Measurements from ENCODE around the gene NOM1.

Gene NOM1

GRCh38 chr7:156975620-156976019 is 26.1 kb downstream of the NOM1 start:
- no peak for TF ChIP-seq CTCF (conservative IDR thresholded peaks at IDR 0.05; ENCODE audit: low read length)
- no peak overlapping the region for H3K4me3 ChIP-seq (ENCODE audit: low read length)
- no peak for DNase-seq (ENCODE audit: low read depth)

- TF ChIP-seq CTCF (conservative IDR thresholded peaks at IDR 0.05; ENCODE audit: low read length) = no peak
- no peak for DNase-seq (ENCODE audit: low read depth)
- H3K4me3 ChIP-seq (ENCODE audit: low read length) = no peak overlapping the region
These were observed 29.6 kb downstream of the NOM1 start for GRCh38 chr7:156979007-156979606.

- no peak for DNase-seq (ENCODE audit: low read depth)
- no peak for TF ChIP-seq CTCF (conservative IDR thresholded peaks at IDR 0.05; ENCODE audit: low read length)
- H3K4me3 ChIP-seq (ENCODE audit: low read length) = no peak overlapping the region
These were observed 30.2 kb downstream of the NOM1 start for GRCh38 chr7:156979711-156980110.

- H3K4me3 ChIP-seq (ENCODE audit: low read length) = peak overlapping the region; percentile 8
- no peak for TF ChIP-seq CTCF (conservative IDR thresholded peaks at IDR 0.05; ENCODE audit: low read length)
- peak; percentile 95 for DNase-seq (ENCODE audit: low read depth)
These were observed 34.8 kb downstream of the NOM1 start for GRCh38 chr7:156984174-156984891.

GRCh38 chr7:156985101-156985992 is 35.8 kb downstream of the NOM1 start:
- no peak for DNase-seq (ENCODE audit: low read depth)
- no peak for TF ChIP-seq CTCF (conservative IDR thresholded peaks at IDR 0.05; ENCODE audit: low read length)
- H3K4me3 ChIP-seq (ENCODE audit: low read length) = no peak overlapping the region

- no peak for DNase-seq (ENCODE audit: low read depth)
- no peak for TF ChIP-seq CTCF (conservative IDR thresholded peaks at IDR 0.05; ENCODE audit: low read length)
- H3K4me3 ChIP-seq (ENCODE audit: low read length) = no peak overlapping the region
These were observed 36.9 kb downstream of the NOM1 start for GRCh38 chr7:156986378-156986777.

All from AG10803 (cell line).